HG03064 (cell line): ENCODE data around the gene EPM2AIP1.
"Not testable (repeated sequence)": the region's sequence is repeated elsewhere in the genome, so short reads cannot be mapped to it uniquely, and the experiment has no call there.

ENCODE experiments used
- ATAC-seq: cut with Tn5 transposase; IDR thresholded peaks from one replicate; pipeline ENCODE4 v1.9.1; 2021; ENCODE audit warnings: low read depth; ENCODE audit not compliant: unreplicated experiment

EPM2AIP1 gene

GRCh38 chr3:36993326-36994283, 674 bp upstream of the EPM2AIP1 start, which contains the start of gene MLH1:
TSS of gene MLH1 (plus strand) at chr3:36993518. CDS start at chr3:36993548, 30 bp downstream.
- ATAC-seq = peak; percentile 94

GRCh38 chr3:36991923-36992805, 767 bp downstream of the EPM2AIP1 start:
- ATAC-seq = no peak

GRCh38 chr3:36991147-36991546, 1.8 kb downstream of the EPM2AIP1 start:
- ATAC-seq = no peak

GRCh38 chr3:36989568-36989967, 3.4 kb downstream of the EPM2AIP1 start:
- ATAC-seq = no peak

- no peak for ATAC-seq
Measured at GRCh38 chr3:36989005-36989404, 3.9 kb downstream of the EPM2AIP1 start.

GRCh38 chr3:36988356-36988755, 4.6 kb downstream of the EPM2AIP1 start:
- ATAC-seq = no peak

GRCh38 chr3:36981006-36981405, 11.9 kb downstream of the EPM2AIP1 start:
- no peak for ATAC-seq

- no peak for ATAC-seq
Measured at GRCh38 chr3:36973139-36973538, 19.8 kb downstream of the EPM2AIP1 start.

GRCh38 chr3:36972163-36972562, 20.8 kb downstream of the EPM2AIP1 start:
- ATAC-seq = no peak

GRCh38 chr3:36969540-36970432, 23.1 kb downstream of the EPM2AIP1 start:
- ATAC-seq = peak; percentile 99

GRCh38 chr3:36969085-36969484, 23.8 kb downstream of the EPM2AIP1 start:
- no peak for ATAC-seq

- ATAC-seq = no peak
Measured at GRCh38 chr3:36965440-36965839, 27.5 kb downstream of the EPM2AIP1 start.

GRCh38 chr3:36964817-36965216, 28.1 kb downstream of the EPM2AIP1 start:
- ATAC-seq = no peak

- ATAC-seq = no peak
Measured at GRCh38 chr3:36964331-36964730, 28.6 kb downstream of the EPM2AIP1 start.

GRCh38 chr3:36963008-36963407, 29.9 kb downstream of the EPM2AIP1 start:
- ATAC-seq = not testable (repeated sequence)

- ATAC-seq = no peak
Measured at GRCh38 chr3:36960502-36960901, 32.4 kb downstream of the EPM2AIP1 start.

- no peak for ATAC-seq
Measured at GRCh38 chr3:36959821-36960220, 33.1 kb downstream of the EPM2AIP1 start.

GRCh38 chr3:36957862-36958686, 34.9 kb downstream of the EPM2AIP1 start:
- ATAC-seq = no peak

GRCh38 chr3:36957063-36957462, 35.9 kb downstream of the EPM2AIP1 start:
- no peak for ATAC-seq
